Measurements from ENCODE around the gene SLC51A. TPM values are rescaled to one million over a fixed set of nuclear protein-coding genes. Genes with fewer than 3 reads are reported as not detected.
A peak's percentile ranks its signal among the peaks of the same experiment; 100 is the strongest.

The SLC51A gene
- total RNA-seq, 2 experiments from 2014 or later: not detected

DNA sequence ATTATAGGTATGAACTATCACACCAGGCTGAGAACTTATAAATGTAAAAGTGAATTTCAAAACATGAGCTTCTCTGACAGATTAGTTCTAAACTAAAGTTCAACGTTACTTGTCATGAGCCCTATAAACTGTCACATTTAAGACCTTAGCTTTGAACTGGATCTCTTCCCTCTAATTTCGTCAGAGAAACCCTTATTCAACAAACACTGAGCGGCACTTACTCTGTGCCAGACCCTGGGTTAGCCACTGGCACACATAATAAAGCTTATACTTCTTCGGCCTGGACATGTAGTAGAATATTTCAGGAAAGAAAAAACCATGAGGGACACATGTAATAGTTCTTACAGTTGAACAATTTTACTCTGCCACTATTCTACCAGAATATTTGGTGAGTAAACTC lies 65.6 kb downstream of the SLC51A start:
- ATAC-seq (no peak), DNase-seq (no peak)
- peaks cover 3% of the 10 kb centered on the region for H3K9me3 Mint-ChIP-seq
- peaks cover 64% of the 10 kb centered on the region for H3K4me1 Mint-ChIP-seq (ENCODE audit: low read depth)
- no peak overlapping the region for H3K4me3 Mint-ChIP-seq
- intact Hi-C loops (cut with micrococcal nuclease): no loop called here
- H3K36me3 Mint-ChIP-seq (ENCODE audit: low read depth): peaks cover 17% of the 10 kb centered on the region
- ChIA-PET CTCF (interaction anchor here (0.8 to 2.0 kb wide), 5 partner anchors 10 to 240 kb away, joined by 3 to 7 read pairs (median 3); no protein-coding TSS in a partner anchor), POLR2A (interaction anchor here (0.7 to 1.8 kb wide), 6 partner anchors 9 to 42 kb away, joined by 3 to 4 read pairs (median 3); no protein-coding TSS in a partner anchor)
- TF ChIP-seq, protein P1, sequence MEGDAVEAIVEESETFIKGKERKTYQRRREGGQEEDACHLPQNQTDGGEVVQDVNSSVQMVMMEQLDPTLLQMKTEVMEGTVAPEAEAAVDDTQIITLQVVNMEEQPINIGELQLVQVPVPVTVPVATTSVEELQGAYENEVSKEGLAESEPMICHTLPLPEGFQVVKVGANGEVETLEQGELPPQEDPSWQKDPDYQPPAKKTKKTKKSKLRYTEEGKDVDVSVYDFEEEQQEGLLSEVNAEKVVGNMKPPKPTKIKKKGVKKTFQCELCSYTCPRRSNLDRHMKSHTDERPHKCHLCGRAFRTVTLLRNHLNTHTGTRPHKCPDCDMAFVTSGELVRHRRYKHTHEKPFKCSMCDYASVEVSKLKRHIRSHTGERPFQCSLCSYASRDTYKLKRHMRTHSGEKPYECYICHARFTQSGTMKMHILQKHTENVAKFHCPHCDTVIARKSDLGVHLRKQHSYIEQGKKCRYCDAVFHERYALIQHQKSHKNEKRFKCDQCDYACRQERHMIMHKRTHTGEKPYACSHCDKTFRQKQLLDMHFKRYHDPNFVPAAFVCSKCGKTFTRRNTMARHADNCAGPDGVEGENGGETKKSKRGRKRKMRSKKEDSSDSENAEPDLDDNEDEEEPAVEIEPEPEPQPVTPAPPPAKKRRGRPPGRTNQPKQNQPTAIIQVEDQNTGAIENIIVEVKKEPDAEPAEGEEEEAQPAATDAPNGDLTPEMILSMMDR (IDR thresholded peaks at IDR 0.05): no peak
- no peaks in the 10 kb centered on the region for H3K27me3 Mint-ChIP-seq
- peak overlapping the region; percentile 25 for H3K27ac Mint-ChIP-seq

Other genes starting within 250 kb of the SLC51A start
- 100 to 1,000 TPM; 521 to 524 TPM for gene TFRC, start 134.4 kb upstream of the SLC51A start, total RNA-seq
- not detected for gene ZDHHC19, start 5.1 kb upstream of the SLC51A start, total RNA-seq
- gene PCYT1A, start 71.2 kb downstream of the SLC51A start, total RNA-seq: 10 to 100 TPM; 31.0 to 33.7 TPM
- gene DYNLT2B, start 101.7 kb downstream of the SLC51A start, total RNA-seq: 1 to 10 TPM; 8.8 to 9.5 TPM
- gene TM4SF19, start 121.9 kb downstream of the SLC51A start, total RNA-seq: not detected
- gene UBXN7, start 215.9 kb downstream of the SLC51A start, total RNA-seq: 10 to 100 TPM; 58.4 to 63.7 TPM